NCI-H226 (cell line): ENCODE measurements around the gene DGKE.

Experiments used
- DNase-seq: peaks from one replicate; pipeline ENCODE4 v3.0.0-alpha.2; 2015

Gene DGKE

DNA sequence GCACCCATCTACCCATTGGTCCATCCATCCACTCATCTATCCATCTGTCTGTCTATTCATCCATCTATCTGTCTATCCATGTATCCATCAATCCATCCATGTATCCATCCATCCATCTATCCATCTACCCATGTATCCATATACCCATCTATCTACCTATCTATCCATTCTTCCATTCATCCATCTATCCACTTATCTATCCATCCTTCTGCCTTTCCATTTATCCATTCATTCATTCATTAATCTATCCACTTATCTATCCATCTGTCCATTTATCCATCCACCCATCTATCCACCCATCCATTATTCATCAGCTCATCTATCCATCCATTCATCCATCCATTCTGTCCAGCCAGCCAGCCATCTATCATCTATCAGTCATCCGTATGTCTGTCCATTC lies 58.4 kb downstream of the DGKE start:
- DNase-seq: no peak

- no peak for DNase-seq
Measured at GRCh38 chr17:56893503-56893902, 59.6 kb downstream of the DGKE start.

DNA sequence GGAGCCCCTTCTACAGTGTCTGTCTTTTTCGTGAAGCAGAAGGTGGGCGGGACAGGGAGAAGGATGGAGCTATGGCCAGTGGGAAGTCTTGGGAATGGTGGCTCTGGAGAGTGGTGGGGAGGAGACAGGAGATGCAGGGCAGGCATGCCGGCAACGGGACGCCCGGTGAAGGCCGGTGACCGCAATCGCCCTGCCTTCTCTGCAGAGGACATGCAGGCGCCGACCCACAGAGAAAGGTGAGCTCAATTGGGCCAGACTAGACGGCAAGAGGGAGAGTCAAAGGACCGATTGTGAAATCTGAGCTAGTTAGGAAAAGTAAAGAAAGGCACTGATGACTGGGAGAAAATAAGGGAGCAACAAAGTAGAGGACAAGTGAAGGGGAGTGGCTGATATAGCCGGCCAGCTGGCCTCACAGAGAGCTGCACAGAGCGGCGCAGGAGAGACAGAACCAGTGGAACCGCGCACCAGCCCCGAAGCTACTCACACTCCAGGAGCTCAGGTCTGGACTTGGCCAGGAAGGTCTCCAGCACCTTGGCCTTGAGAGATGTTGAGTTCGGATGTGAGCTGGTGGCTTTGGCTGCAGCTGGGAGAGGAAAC lies 61.0 kb downstream of the DGKE start:
- no peak for DNase-seq

DNA sequence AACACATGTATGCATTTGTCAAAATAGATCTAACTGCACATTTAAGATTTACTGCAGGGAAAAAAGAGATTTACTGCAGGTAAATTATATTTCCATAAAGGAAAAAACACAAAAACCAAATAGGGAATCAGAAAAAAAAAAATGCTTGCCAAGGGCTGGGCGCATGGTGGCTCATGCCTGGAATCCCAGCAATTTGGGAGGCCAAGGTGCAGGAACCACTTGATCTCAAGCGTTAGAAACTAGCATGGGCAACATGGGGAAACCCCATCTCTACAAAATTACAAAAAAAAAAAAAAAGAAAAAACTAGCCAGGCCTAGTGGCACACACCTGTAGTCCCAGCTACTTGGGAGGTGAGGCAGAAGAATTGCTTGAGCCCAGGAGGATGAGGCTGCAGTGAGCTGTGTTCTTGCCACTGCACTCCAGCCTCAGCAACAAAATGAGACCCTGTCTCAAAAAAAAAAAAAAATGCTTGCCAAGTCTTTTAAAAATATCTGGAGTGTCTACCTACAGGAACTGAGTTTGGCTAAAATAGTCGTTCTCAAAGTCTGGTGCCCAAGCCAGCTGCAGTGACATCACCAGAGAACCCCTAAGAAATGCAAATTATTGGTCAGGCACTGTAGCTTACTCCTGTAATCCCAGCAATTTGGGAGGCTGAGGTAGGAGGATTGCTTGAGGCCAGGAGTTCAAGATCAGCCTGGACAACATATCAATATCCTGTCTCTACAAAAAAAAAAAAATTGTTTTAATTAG lies 62.4 kb downstream of the DGKE start:
- no peak for DNase-seq

DNA sequence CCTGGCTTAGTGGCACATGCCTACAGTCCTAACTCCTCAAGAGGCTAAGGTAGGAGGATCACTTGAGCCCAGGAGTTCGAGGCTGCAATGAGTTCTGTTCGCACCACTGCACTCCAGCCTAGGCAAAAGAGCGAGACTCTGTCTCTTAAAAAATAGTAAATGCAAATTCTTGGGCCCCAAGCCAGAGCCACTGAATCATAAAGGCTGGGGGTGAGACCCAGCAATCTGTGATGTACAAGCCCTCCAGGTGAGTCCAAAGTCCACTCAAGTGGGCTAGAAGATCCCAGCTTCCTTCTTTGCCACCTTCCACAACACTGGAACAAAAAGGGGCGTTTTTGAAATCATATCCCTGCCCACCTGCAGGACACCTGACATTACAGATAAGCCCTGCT lies 63.0 kb downstream of the DGKE start:
- DNase-seq: no peak

GRCh38 chr17:56897646-56898424 lies 63.9 kb downstream of the DGKE start:
- DNase-seq: no peak

DNA sequence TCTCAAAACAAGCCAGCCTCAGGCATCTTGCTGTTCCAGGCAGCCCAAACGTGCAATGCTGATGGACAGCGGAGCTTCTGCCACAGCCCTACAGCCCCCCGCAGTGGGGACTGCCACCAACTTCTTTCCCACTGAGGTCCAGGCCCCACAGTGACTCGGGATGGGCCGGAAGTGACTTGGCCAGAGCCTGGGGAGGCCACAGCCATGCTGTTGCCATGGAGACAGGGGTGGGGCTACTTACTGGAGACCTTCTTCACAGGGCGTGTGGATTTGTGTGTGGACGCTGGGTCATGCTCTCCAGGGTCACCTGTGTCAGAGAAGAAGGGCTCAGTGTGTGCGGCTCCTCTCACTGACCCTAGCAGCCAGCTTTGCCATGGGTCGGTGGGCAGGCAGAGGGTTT lies 64.9 kb downstream of the DGKE start:
- no peak for DNase-seq

DNA sequence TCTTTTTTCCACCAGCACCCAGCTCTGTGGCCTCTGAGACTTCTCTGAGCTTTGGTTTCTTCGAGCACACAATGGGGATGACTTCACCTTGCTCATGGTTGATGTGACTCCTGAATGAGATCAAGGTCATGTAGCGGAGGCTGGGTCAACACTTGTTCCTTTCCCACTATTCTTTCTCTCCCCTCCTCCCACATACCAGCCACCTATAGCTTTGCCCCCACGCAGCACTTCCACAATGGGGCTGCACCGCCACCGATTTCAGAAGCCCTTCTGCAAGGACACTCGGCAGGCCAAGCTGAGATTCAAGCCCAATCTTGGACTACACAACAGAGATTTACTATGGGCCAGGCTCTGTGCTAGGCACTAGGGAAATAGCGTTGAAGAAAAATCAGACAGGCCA lies 65.5 kb downstream of the DGKE start:
- DNase-seq: no peak

DNA sequence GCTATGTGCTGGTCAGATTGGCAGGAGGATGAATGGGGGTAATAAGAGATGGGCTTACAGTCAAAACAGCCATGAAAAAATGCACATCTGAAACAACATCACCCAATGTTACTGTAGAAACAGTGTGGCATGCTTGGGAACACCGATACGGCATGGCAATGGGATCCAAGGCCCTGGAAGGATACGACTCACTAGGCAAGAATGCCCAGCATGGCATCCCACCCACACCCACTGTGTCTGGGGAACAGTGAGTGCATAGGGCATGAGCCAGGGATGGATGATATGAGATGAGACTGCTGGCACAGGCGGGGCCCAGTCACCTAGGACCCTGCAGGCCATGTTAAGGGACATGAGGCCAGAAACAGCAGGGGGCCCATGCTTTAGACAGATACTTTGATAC lies 68.4 kb downstream of the DGKE start:
- DNase-seq: peak; percentile 86

DNA sequence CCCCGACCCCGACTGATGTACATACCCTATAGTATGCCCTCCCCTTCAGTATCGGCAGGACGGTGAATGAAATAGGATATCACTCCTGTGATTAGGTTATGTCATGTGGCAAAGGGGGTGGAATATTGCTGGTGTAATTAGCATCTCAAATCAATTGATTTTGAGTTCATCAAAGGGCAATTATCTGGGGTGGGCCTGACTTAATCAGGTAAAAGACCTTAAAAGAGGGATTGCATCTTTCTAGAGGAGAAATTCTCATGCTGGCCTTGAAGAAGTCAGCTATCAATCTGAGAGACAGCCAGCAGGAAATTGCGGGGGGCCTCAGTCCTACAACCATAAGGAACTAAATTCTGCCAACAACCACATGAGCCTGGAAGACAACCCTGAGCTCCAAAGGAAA lies 69.6 kb downstream of the DGKE start:
- no peak for DNase-seq

DNA sequence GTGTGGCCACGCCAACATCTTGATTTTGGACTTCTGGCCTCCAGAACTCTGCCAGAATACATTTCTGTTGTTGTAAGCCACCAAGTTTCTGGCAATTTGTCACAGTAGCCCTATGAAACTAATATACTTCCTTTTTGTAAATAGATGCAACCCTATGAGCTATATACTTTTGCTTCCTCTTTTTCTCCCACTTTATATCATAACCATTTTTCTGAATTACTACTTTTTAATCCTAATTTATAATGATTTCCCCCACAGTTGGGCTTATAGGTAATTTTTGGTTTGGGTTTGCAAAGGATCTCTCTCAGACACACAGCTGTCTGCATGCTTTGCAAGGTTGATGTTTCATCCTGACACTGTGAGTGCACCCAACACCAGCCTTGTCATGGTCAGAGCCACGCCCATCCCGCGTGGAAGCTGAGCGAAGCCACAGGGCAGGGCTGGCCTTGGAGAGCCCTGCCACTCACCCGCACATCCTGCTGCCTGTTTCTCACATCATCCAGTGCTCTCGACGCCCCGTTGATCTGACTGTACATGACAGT lies 74.1 kb downstream of the DGKE start:
- DNase-seq: no peak

DNA sequence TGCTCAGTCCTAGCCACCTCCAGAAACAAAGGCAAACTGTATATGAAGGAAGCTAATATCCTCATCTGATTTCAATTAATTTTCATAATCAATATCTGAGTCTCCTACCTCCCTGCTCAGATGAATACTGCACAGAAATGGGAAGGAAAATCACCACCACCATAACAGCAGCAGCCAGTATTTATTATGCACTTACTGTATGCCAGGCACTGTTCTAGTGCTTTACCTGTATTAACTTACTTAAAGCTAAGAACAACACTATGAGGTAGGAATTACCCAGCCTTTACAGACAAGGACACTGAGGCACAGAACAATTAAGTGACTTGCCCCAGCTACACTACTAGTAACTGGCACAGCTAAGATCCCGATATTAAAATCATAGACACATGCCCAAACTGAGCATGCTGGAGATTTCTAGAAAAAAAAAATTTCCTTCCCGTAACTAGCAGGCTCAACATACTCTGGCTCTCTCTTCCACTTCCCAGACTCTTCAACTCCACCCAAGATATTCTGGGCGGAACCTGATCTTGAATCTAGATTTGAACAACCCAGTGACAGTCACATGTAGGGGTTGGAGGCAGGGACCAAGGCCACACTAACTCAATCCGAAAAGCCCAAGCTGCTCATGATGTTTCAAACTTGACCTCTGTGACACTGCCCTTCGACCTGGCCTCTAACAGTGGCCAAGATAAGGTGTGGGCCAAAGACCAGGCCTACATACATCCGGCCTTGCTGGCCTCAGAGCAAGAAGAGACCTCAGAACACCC lies 76.0 kb downstream of the DGKE start:
- no peak for DNase-seq

DNA sequence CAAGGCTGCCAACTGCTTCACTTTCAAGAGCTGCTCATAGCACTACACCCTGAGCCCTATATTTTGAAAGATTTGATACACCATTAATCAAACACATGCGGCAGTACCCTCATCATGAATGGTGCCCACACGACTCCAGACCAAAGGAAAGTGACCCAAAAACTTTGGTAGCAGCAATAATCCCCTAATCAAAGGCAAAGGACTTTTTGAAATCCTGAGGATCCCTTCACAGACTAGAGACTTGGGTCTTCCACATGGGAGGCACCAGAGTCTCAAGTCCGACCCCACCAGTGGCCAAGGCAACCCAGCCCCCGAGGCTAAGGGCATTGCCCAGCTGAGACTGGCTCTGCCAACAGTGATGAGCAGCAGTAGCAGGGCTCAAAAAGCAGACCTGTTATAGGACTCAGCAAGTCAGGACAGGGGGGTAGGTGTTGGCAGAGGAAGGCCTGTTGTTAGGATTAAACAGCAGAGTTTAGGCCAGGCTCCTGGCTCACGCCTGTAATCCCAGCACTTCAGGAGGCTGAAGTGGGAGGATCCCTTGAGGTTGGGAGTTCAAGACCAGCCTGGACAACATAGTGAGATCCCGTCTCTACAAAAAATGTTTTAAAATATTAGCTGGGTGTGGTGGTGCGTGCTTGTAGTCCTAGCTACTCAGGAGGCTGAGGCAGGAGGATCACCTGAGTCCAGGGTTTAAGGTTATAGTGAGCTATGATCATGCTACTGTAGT lies 76.7 kb downstream of the DGKE start:
- DNase-seq: no peak

DNA sequence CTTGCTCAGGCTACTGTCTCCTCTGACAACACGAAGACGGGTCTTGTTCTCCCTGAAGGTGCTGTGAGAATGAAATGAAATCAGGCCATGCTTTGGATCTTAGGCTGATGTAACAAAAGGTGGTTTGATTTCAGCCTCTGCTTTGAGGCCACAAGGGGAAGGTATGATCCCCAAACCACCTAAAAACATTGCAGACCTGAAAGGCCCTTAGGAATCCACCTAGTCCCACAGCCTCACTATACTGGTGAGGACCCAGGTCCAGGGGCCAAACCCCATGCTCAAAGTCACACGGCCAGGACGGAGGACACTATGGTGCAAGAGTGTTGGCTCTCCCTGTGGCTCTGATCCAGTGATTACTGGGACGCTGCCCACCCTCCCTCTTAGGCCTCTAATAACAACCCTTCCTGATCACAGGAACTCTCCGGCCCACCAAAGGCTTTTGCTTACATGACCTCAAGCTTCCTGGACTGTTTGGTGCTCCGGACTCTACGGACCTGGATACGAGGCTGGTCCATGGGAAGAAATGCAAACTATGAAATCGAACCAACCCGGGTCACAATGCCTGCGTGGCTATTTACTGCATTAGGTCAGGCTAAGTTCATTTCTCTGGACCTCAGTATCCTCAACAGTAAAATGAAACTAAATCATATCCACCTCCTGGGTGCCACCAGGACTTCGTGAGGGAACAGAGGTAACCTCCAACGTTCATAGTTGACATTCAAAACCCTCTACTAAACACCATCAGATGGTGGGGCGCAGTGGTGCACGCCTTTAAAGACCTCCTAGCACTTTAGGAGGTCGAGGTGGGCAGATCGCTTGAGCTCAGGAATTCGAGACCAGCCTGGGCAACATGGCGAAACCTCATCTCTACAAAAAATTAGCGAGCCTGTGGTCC lies 78.4 kb downstream of the DGKE start:
- DNase-seq: no peak

DNA sequence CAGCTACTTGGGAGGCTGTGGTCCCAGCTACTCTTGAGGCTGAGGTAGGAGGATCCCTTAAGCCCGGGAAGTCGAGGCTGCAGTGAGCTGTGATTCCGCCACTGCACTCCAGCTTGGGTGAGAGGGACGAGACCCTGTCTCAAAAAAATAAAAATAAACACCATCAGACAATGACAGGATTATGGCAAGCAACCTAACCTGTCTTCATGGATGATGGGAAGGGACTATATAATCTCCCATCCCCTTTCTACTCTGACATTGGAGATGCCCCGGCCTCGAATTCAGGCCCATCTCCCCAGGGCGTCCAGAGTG lies 79.0 kb downstream of the DGKE start:
- DNase-seq: no peak

- DNase-seq: peak; percentile 11
Measured at GRCh38 chr17:56913353-56913866, 79.5 kb downstream of the DGKE start.

DNA sequence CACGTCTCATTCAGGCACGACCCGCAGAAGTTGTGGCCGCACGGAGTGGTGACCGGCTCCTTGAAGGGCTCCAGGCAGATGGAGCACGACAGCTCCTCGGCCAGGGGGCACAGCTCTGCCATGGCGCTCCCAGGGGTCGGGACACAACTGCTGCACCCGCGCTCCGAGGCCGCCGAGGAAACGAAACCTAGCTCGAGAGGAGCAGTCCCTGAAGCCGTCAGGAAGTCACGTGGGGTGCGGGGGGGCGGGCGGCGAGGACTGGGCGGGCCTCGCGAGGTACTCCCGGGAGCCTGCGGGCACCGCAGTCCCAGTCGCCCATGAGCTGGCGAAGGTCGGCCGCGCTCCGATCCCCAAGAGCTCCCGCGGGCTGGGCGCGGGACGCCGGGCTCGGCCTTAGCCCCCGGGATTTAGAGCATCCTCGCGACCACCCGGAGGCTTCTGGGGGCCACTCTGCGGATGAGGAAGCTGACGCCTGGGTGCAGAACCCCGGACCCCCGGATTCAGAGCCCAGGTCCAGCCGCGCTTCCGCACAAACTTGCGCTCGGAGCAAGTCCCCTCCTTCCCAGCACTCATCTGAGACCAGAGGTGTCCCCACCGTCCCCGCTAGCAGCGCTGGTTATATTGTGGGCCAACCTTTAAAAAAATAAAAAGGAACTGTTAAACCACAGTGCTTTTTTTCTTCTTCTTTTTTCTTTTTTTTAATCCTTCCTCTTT lies 80.1 kb downstream of the DGKE start, which contains the start of gene TRIM25:
Gene TRIM25 (minus strand): TSS at position 183 of the 714 bp plus-strand sequence. CDS start 61 bp downstream, at position 122.
- peak; percentile 88 for DNase-seq

DNA sequence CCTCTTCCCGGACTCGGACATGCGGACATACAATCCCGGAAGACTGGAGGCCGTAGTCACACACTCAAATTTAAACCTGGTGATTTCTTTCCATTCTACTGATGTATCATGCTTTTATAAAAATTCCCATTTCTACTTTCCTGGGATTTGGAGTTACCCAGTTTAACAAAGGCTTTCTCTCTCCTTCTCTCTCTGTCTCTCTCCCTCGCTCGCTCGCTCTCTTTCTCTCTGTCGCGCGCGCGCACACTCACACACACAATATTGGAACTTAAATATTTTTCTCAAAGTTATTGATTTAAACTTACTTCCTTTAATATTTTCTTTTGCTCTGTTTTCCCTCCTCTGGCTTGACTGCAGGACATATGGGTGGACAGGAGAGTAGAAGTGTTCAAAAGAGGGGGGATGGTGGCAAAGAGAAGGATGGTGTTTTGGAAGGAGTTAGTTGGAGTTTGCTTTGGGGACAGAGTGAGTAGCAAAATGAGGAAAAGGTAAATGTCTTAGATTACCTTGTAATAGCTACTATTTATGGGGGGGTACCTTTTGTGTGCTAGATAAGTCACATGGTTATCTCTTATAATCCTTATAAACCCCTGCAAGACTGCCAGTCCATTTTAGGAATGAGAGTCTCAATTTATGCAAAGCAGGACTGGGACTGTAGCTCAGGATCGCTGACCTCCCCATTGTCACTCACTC lies 80.8 kb downstream of the DGKE start:
- DNase-seq: no peak

GRCh38 chr17:56917559-56918296 lies 83.8 kb downstream of the DGKE start:
- DNase-seq: no peak
